NOMO-1 treated with dmso at 0.1 percent for 144 hours (cell line): Measurements from ENCODE around the gene HHAT.
"Not testable (repeated sequence)": the region's sequence is repeated elsewhere in the genome, so short reads cannot be mapped to it uniquely, and the experiment has no call there.

Experiments used
- DNase-seq: peaks from one replicate; lab custom pipeline; 2025; ENCODE audit not compliant: unreplicated experiment; lab: John Stamatoyannopoulos, UW

HHAT gene

GRCh38 chr1:210385228-210385627, 56.5 kb downstream of the HHAT start:
- DNase-seq = no peak

- DNase-seq = no peak
Observed at GRCh38 chr1:210394281-210394821, 65.6 kb downstream of the HHAT start.

- DNase-seq = no peak
Observed at GRCh38 chr1:210396541-210396940, 67.8 kb downstream of the HHAT start.

GRCh38 chr1:210397252-210397651, 68.5 kb downstream of the HHAT start:
- DNase-seq = no peak

GRCh38 chr1:210397681-210398080, 69.0 kb downstream of the HHAT start:
- no peak for DNase-seq

- DNase-seq = no peak
Observed at GRCh38 chr1:210398466-210398865, 69.8 kb downstream of the HHAT start.

GRCh38 chr1:210400043-210400840, 71.5 kb downstream of the HHAT start:
- DNase-seq = no peak

- no peak for DNase-seq
Observed at GRCh38 chr1:210402560-210402959, 73.9 kb downstream of the HHAT start.

- no peak for DNase-seq
Observed at GRCh38 chr1:210405316-210405715, 76.6 kb downstream of the HHAT start.

- DNase-seq = not testable (repeated sequence)
Observed at GRCh38 chr1:210406341-210406740, 77.6 kb downstream of the HHAT start.

- DNase-seq = no peak
Observed at GRCh38 chr1:210407207-210407886, 78.6 kb downstream of the HHAT start.

- no peak for DNase-seq
Observed at GRCh38 chr1:210407887-210408252, 79.2 kb downstream of the HHAT start.

GRCh38 chr1:210412240-210412639, 83.5 kb downstream of the HHAT start:
- DNase-seq = no peak

- no peak for DNase-seq
Observed at GRCh38 chr1:210413951-210414350, 85.2 kb downstream of the HHAT start.

- no peak for DNase-seq
Observed at GRCh38 chr1:210415846-210416448, 87.2 kb downstream of the HHAT start.

GRCh38 chr1:210416681-210417080, 88.0 kb downstream of the HHAT start:
- no peak for DNase-seq

- no peak for DNase-seq
Observed at GRCh38 chr1:210417881-210418280, 89.2 kb downstream of the HHAT start.

- DNase-seq = no peak
Observed at GRCh38 chr1:210418863-210419650, 90.4 kb downstream of the HHAT start.

GRCh38 chr1:210426696-210427095, 98.0 kb downstream of the HHAT start:
- not testable (repeated sequence) for DNase-seq

- no peak for DNase-seq
Observed at GRCh38 chr1:210428696-210429095, 100.0 kb downstream of the HHAT start.

GRCh38 chr1:210434223-210434622, 105.5 kb downstream of the HHAT start:
- DNase-seq = no peak
